Measurements from ENCODE around the gene TSPAN1.
"Not testable (repeated sequence)": the region's sequence is repeated elsewhere in the genome, so short reads cannot be mapped to it uniquely, and the experiment has no call there.

Gene TSPAN1

GRCh38 chr1:46219551-46220520 is 44.9 kb downstream of the TSPAN1 start:
- no peak for DNase-seq (ENCODE audit: low read depth in 2 of 2)

- DNase-seq (ENCODE audit: low read depth in 2 of 2): no peak
These were observed 45.9 kb downstream of the TSPAN1 start for GRCh38 chr1:46220808-46221207.

- DNase-seq (ENCODE audit: low read depth in 2 of 2): no peak
These were observed 46.9 kb downstream of the TSPAN1 start for GRCh38 chr1:46221749-46222148.

GRCh38 chr1:46223055-46223454 is 48.2 kb downstream of the TSPAN1 start:
- DNase-seq (ENCODE audit: low read depth in 2 of 2): not testable (repeated sequence)

GRCh38 chr1:46223472-46223943 is 48.6 kb downstream of the TSPAN1 start:
- DNase-seq (ENCODE audit: low read depth in 2 of 2): peak; percentile 47 to 58

GRCh38 chr1:46224966-46225365 is 50.1 kb downstream of the TSPAN1 start:
- no peak for DNase-seq (ENCODE audit: low read depth in 2 of 2)

- not testable (repeated sequence) for DNase-seq (ENCODE audit: low read depth in 2 of 2)
These were observed 56.3 kb downstream of the TSPAN1 start for GRCh38 chr1:46231231-46231630.
